SK-N-SH (cell line): ENCODE results near the gene DUSP6.

Experiments
- MEF2A ChIP-seq: IDR thresholded peaks from 2 replicates; pipeline ENCODE4 v1.4.0; 2012; ENCODE audit warnings: low read depth, borderline replicate concordance
- MXI1 ChIP-seq: IDR thresholded peaks from 2 replicates; pipeline ENCODE4 v1.6.1; 2012; ENCODE audit warnings: mild to moderate bottlenecking, low read depth, low read length, improper control_type of control experiment
- REST ChIP-seq: IDR thresholded peaks from 2 replicates; pipeline ENCODE4 v1.6.1; 2012; ENCODE audit warnings: mild to moderate bottlenecking, low read depth, low read length, moderate library complexity
- RFX5 ChIP-seq: IDR thresholded peaks from 2 replicates; pipeline ENCODE4 v1.6.1; 2012; ENCODE audit warnings: mild to moderate bottlenecking, improper control_type of control experiment, low read length
- TAF1 ChIP-seq: IDR thresholded peaks from 2 replicates; pipeline ENCODE4 v1.6.1; 2012; ENCODE audit warnings: low read depth, mild to moderate bottlenecking, low read length, moderate library complexity, borderline replicate concordance
- TF ChIP-seq, protein P1 (sequence below): fragments of 200-600 bp; sonication (generic); IDR thresholded peaks from 2 replicates; pipeline ENCODE4 v1.6.1; 2017; ENCODE audit warnings: antibody characterized with exemption, mild to moderate bottlenecking, moderate library complexity

GRCh38 chr12:89311703-89312293 is 40.5 kb downstream of the DUSP6 start:
- TF ChIP-seq TAF1: no peak
- TF ChIP-seq RFX5: no peak
- TF ChIP-seq MEF2A: no peak
- TF ChIP-seq MXI1: no peak
- TF ChIP-seq, protein P1, sequence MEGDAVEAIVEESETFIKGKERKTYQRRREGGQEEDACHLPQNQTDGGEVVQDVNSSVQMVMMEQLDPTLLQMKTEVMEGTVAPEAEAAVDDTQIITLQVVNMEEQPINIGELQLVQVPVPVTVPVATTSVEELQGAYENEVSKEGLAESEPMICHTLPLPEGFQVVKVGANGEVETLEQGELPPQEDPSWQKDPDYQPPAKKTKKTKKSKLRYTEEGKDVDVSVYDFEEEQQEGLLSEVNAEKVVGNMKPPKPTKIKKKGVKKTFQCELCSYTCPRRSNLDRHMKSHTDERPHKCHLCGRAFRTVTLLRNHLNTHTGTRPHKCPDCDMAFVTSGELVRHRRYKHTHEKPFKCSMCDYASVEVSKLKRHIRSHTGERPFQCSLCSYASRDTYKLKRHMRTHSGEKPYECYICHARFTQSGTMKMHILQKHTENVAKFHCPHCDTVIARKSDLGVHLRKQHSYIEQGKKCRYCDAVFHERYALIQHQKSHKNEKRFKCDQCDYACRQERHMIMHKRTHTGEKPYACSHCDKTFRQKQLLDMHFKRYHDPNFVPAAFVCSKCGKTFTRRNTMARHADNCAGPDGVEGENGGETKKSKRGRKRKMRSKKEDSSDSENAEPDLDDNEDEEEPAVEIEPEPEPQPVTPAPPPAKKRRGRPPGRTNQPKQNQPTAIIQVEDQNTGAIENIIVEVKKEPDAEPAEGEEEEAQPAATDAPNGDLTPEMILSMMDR: no peak
- no peak for TF ChIP-seq REST
